ENCODE measurements around the gene NXNL1. TPM values are rescaled to one million over a fixed set of nuclear protein-coding genes. Genes with fewer than 3 reads are reported as not detected.

NXNL1 gene
- total and polyA plus RNA-seq, 2 of the 13 experiments (the other 11 are each of a cell fraction or from before 2014, with no cell fraction given) = not detected

DNA sequence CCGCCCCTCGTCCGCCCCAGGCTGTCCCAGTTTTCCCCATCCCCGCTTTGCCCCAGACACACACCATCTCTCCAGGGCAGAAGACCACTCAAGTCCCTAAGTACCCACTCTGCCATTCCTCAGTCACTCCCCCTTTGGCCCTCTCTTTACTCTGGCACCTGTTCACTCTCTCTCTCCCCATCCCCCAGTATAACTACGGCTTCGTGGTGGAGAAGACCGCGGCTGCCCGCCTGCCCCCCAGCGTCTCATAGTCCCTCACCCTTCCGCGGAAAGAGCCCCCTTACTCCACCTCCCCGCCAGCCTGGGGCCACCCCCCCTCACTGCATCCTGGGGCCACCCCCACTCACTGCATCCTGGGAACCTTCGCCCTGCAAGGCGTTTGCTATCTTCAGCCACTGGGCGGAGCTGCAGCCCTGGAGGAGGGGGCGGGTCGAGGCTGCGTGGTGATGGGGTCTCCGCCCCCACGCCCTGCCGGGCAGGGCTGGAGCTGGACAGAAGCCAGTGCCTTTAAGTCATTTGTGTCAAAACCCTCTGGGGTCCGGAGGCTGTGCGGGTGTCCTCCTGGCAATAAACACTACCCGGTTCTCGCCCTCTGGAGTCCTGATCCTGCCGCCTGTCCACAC, 35.9 kb downstream of the NXNL1 start:
- FAIRE-seq (no peak), DNase-seq (ENCODE audit: low spot score) (no peak), ATAC-seq (peak; percentile 58)
- Histone ChIP-seq H3K4me2 (ENCODE audit: low read depth, low read length) (no peak overlapping the region), H3K36me3 (replicated peaks in 1 of 2; ENCODE audit: control insufficient read depth in 1 of 2, insufficient read depth in 2 of 2, low read length in 2 of 2) (no peaks in the 10 kb centered on the region; a peak in 1 of 5 replicates), H3K27me3 (ENCODE audit: control insufficient read depth in 1 of 2, insufficient read depth in 2 of 2, low read length in 2 of 2) (no peaks in the 10 kb centered on the region), H4K20me1 (ENCODE audit: insufficient read depth, low read length) (no peaks in the 10 kb centered on the region), H3K9me3 (ENCODE audit: low read length) (no peaks in the 10 kb centered on the region), H3K4me3 (replicated peaks in 1 of 3; ENCODE audit: insufficient read depth in 1 of 3, low read depth in 2 of 3, low read length in 3 of 3) (no peak overlapping the region), H3K4me1 (ENCODE audit: insufficient read depth, low read length) (peaks cover 14% of the 10 kb centered on the region), H3K9ac (ENCODE audit: insufficient read depth, low read depth, low read length) (no peak overlapping the region), H2AFZ (ENCODE audit: low read length) (no peak overlapping the region), H3K27ac (ENCODE audit: extremely low read length, insufficient read depth, low read length) (no peak overlapping the region), H3K79me2 (ENCODE audit: insufficient read depth, low read length) (no peaks in the 10 kb centered on the region)
- CTCF ChIA-PET (ENCODE audit: low intra/inter-chr PET ratio, low total read pairs) = no interaction called here
- WGBS (ENCODE audit: low lambda C conversion rate) = 62% methylated on average over 25 of the region's 27 CpGs
- intact Hi-C loops (cut with micrococcal nuclease; ENCODE audit: unreplicated experiment) = no loop called here
- POLR2A ChIA-PET = interaction anchor here (0.7 kb wide), 1 partner anchor 435 kb away, joined by 3 read pairs; the partner anchor contains the start of gene RPL18A
- BruUV-seq (replicated peaks) = no TSS peak
- in situ Hi-C loops (cut with HindIII; ENCODE audit: extremely low pct_ligation_motif_present, low pct_unique_long_range_greater_than_20kb) = no loop called here
- no peak for TF ChIP-seq EED (CRISPR knock-in tag; IDR thresholded peaks at IDR 0.05)
- TF ChIP-seq, protein P1, sequence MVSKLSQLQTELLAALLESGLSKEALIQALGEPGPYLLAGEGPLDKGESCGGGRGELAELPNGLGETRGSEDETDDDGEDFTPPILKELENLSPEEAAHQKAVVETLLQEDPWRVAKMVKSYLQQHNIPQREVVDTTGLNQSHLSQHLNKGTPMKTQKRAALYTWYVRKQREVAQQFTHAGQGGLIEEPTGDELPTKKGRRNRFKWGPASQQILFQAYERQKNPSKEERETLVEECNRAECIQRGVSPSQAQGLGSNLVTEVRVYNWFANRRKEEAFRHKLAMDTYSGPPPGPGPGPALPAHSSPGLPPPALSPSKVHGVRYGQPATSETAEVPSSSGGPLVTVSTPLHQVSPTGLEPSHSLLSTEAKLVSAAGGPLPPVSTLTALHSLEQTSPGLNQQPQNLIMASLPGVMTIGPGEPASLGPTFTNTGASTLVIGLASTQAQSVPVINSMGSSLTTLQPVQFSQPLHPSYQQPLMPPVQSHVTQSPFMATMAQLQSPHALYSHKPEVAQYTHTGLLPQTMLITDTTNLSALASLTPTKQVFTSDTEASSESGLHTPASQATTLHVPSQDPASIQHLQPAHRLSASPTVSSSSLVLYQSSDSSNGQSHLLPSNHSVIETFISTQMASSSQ (IDR thresholded peaks at IDR 0.05; ENCODE audit: low read depth) = no peak
- TF ChIP-seq, protein P1 (CRISPR knock-in tag; IDR thresholded peaks at IDR 0.05; ENCODE audit: borderline replicate concordance) = no peak
- TF ChIP-seq SP1 (IDR thresholded peaks at IDR 0.05) = no peak
- TF ChIP-seq SP1 (CRISPR knock-in tag; IDR thresholded peaks at IDR 0.05) = peak; percentile 26; the same call in 1 of the 2 replicates
- TF ChIP-seq ZNF570 (CRISPR knock-in tag; IDR thresholded peaks at IDR 0.05; ENCODE audit: borderline replicate concordance) = no peak
- TF ChIP-seq RXRA (CRISPR knock-in tag; IDR thresholded peaks at IDR 0.05) = no peak
- TF ChIP-seq, protein P2, sequence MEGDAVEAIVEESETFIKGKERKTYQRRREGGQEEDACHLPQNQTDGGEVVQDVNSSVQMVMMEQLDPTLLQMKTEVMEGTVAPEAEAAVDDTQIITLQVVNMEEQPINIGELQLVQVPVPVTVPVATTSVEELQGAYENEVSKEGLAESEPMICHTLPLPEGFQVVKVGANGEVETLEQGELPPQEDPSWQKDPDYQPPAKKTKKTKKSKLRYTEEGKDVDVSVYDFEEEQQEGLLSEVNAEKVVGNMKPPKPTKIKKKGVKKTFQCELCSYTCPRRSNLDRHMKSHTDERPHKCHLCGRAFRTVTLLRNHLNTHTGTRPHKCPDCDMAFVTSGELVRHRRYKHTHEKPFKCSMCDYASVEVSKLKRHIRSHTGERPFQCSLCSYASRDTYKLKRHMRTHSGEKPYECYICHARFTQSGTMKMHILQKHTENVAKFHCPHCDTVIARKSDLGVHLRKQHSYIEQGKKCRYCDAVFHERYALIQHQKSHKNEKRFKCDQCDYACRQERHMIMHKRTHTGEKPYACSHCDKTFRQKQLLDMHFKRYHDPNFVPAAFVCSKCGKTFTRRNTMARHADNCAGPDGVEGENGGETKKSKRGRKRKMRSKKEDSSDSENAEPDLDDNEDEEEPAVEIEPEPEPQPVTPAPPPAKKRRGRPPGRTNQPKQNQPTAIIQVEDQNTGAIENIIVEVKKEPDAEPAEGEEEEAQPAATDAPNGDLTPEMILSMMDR (CRISPR knock-in tag; IDR thresholded peaks at IDR 0.05) = peak; percentile 75
- TF ChIP-seq XRCC5 (optimal IDR thresholded peaks at IDR 0.05; ENCODE audit: low read length) = peak; percentile 76
- TF ChIP-seq, protein P3, sequence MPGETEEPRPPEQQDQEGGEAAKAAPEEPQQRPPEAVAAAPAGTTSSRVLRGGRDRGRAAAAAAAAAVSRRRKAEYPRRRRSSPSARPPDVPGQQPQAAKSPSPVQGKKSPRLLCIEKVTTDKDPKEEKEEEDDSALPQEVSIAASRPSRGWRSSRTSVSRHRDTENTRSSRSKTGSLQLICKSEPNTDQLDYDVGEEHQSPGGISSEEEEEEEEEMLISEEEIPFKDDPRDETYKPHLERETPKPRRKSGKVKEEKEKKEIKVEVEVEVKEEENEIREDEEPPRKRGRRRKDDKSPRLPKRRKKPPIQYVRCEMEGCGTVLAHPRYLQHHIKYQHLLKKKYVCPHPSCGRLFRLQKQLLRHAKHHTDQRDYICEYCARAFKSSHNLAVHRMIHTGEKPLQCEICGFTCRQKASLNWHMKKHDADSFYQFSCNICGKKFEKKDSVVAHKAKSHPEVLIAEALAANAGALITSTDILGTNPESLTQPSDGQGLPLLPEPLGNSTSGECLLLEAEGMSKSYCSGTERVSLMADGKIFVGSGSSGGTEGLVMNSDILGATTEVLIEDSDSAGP (CRISPR knock-in tag; IDR thresholded peaks at IDR 0.05; ENCODE audit: borderline replicate concordance) = 0 out of 2 replicates have a peak, but pooled peaks have one; percentile 18
- no peak for TF ChIP-seq ELF4 (CRISPR knock-in tag; IDR thresholded peaks at IDR 0.05; ENCODE audit: borderline replicate concordance)

Measured in HepG2 (cell line).